Skeletal muscle tissue (tissue), 4 donors: Measurements from ENCODE around the gene DEFB110. TPM values are rescaled to one million over a fixed set of nuclear protein-coding genes. Genes with fewer than 3 reads are reported as not detected.

Experiments
- H3K27ac ChIP-seq: one replicate; pipeline ENCODE4 v1.7.0; 2013; ENCODE audit warnings: mild to moderate bottlenecking, low read depth, low read length, inconsistent platforms
- H3K27me3 ChIP-seq, 3 donors: one replicate each; pipeline ENCODE4 v1.7.0; 2013; ENCODE audit warnings: low read length in 3 of 3; ENCODE audit not compliant: control insufficient read depth in 3 of 3, insufficient read depth in 3 of 3
- H3K36me3 ChIP-seq, 3 donors: one replicate each; pipeline ENCODE4 v1.7.0; 2013; ENCODE audit warnings: low read length in 3 of 3; ENCODE audit not compliant: control insufficient read depth in 3 of 3, insufficient read depth in 3 of 3
- H3K4me1 ChIP-seq, 3 donors: one replicate each; pipeline ENCODE4 v1.7.0; 2013; ENCODE audit warnings: low read length in 3 of 3, mild to moderate bottlenecking in 3 of 3; ENCODE audit not compliant: control insufficient read depth in 3 of 3, insufficient read depth in 3 of 3
- H3K4me3 ChIP-seq, 3 donors: one replicate each; pipeline ENCODE4 v1.7.0; 2013; ENCODE audit warnings: low read length in 3 of 3
- H3K9ac ChIP-seq, 3 donors: one replicate each; pipeline ENCODE4 v1.7.0; 2013; ENCODE audit warnings: low read length in 3 of 3, mild to moderate bottlenecking in 3 of 3, moderate library complexity in 2 of 3, low read depth in 1 of 3
- H3K9me3 ChIP-seq, 3 donors: one replicate each; pipeline ENCODE4 v1.7.0; 2013; ENCODE audit warnings: low read length in 3 of 3; ENCODE audit not compliant: control insufficient read depth in 3 of 3
- total RNA-seq: library from RNA; depleted of rRNA; stranded (reverse); fragments of >200 nt; gene quantifications from one replicate; pipeline ENCODE4 v1.2.3, GENCODE V29; 2014
- donor health status: Osteomylitis.

The DEFB110 gene
- not detected for total RNA-seq

- Histone ChIP-seq H3K9ac (no peak within 1 kb of the TSS), H3K9me3 (no peaks in the 10 kb centered on the region), H3K4me3 (no peak within 1 kb of the TSS), H3K4me1 (no peaks in the 10 kb centered on the region), H3K27me3 (no peaks in the 10 kb centered on the region), H3K27ac (no peak within 1 kb of the TSS), H3K36me3 (no peaks in the 10 kb centered on the region)
Observed at GRCh38 chr6:50021894-50022293, at the start of gene DEFB110. Gene DEFB110 (minus strand): TSS chr6:50021994. CDS start chr6:50021935, 59 bp downstream.

- Histone ChIP-seq H3K27me3 (no peaks in the 10 kb centered on the region), H3K9me3 (no peaks in the 10 kb centered on the region), H3K9ac (no peak overlapping the region), H3K27ac (no peak overlapping the region), H3K4me3 (no peak overlapping the region), H3K4me1 (no peaks in the 10 kb centered on the region), H3K36me3 (no peaks in the 10 kb centered on the region)
Observed at GRCh38 chr6:50070101-50070500, 48.3 kb upstream of the DEFB110 start.

- no peak overlapping the region for H3K27ac ChIP-seq
- no peaks in the 10 kb centered on the region for H3K4me1 ChIP-seq
Observed at GRCh38 chr6:50062051-50062450, 40.3 kb upstream of the DEFB110 start.

GRCh38 chr6:50056242-50056641 lies 34.4 kb upstream of the DEFB110 start:
- H3K9me3 ChIP-seq = no peaks in the 10 kb centered on the region
- H3K4me1 ChIP-seq = no peaks in the 10 kb centered on the region
- no peak overlapping the region for H3K9ac ChIP-seq
- H3K36me3 ChIP-seq = no peaks in the 10 kb centered on the region
- H3K27me3 ChIP-seq = no peaks in the 10 kb centered on the region
- H3K27ac ChIP-seq = no peak overlapping the region
- no peak overlapping the region for H3K4me3 ChIP-seq

More at GRCh38 chr6:50062051-50062450, 40.3 kb upstream of the DEFB110 start:
- Histone ChIP-seq H3K9ac (no peak overlapping the region), H3K27me3 (no peaks in the 10 kb centered on the region), H3K4me3 (no peak overlapping the region), H3K9me3 (no peaks in the 10 kb centered on the region), H3K36me3 (no peaks in the 10 kb centered on the region)

GRCh38 chr6:50049829-50050228 lies 28.0 kb upstream of the DEFB110 start, which contains the start of gene DEFB112:
Gene DEFB112 (minus strand): TSS chr6:50049929. CDS start chr6:50049869, 60 bp downstream.
- H3K36me3 ChIP-seq = no peaks in the 10 kb centered on the region
- H3K27me3 ChIP-seq = no peaks in the 10 kb centered on the region
- no peak within 1 kb of the TSS for H3K9ac ChIP-seq
- no peaks in the 10 kb centered on the region for H3K4me1 ChIP-seq
- H3K4me3 ChIP-seq = no peak within 1 kb of the TSS
- no peaks in the 10 kb centered on the region for H3K9me3 ChIP-seq
- H3K27ac ChIP-seq = no peak within 1 kb of the TSS

- Histone ChIP-seq H3K36me3 (no peaks in the 10 kb centered on the region), H3K4me1 (no peaks in the 10 kb centered on the region), H3K27me3 (no peaks in the 10 kb centered on the region), H3K4me3 (no peak overlapping the region), H3K9me3 (no peaks in the 10 kb centered on the region), H3K9ac (no peak overlapping the region), H3K27ac (no peak overlapping the region)
Observed at GRCh38 chr6:50047026-50047425, 25.2 kb upstream of the DEFB110 start.

- Histone ChIP-seq H3K27ac (no peak overlapping the region), H3K9me3 (no peaks in the 10 kb centered on the region), H3K27me3 (no peaks in the 10 kb centered on the region), H3K4me1 (no peaks in the 10 kb centered on the region), H3K36me3 (no peaks in the 10 kb centered on the region), H3K9ac (no peak overlapping the region), H3K4me3 (no peak overlapping the region)
Observed at GRCh38 chr6:50030777-50031562, 9.2 kb upstream of the DEFB110 start.

GRCh38 chr6:50030350-50030749 lies 8.6 kb upstream of the DEFB110 start:
- no peaks in the 10 kb centered on the region for H3K36me3 ChIP-seq
- H3K27ac ChIP-seq = no peak overlapping the region
- no peak overlapping the region for H3K9ac ChIP-seq
- H3K4me3 ChIP-seq = no peak overlapping the region
- no peaks in the 10 kb centered on the region for H3K4me1 ChIP-seq
- no peaks in the 10 kb centered on the region for H3K9me3 ChIP-seq
- H3K27me3 ChIP-seq = no peaks in the 10 kb centered on the region

GRCh38 chr6:50025258-50025657 lies 3.5 kb upstream of the DEFB110 start:
- no peak overlapping the region for H3K27ac ChIP-seq
- no peaks in the 10 kb centered on the region for H3K4me1 ChIP-seq
- H3K9me3 ChIP-seq = no peaks in the 10 kb centered on the region
- H3K9ac ChIP-seq = no peak overlapping the region
- no peaks in the 10 kb centered on the region for H3K27me3 ChIP-seq
- no peaks in the 10 kb centered on the region for H3K36me3 ChIP-seq
- no peak overlapping the region for H3K4me3 ChIP-seq

GRCh38 chr6:50007819-50008218 lies 14.0 kb downstream of the DEFB110 start:
- no peaks in the 10 kb centered on the region for H3K9me3 ChIP-seq
- H3K4me1 ChIP-seq = no peaks in the 10 kb centered on the region
- no peak overlapping the region for H3K9ac ChIP-seq
- H3K27me3 ChIP-seq = no peaks in the 10 kb centered on the region
- H3K4me3 ChIP-seq = no peak overlapping the region
- no peaks in the 10 kb centered on the region for H3K36me3 ChIP-seq
- no peak overlapping the region for H3K27ac ChIP-seq
